Left lung (tissue), 10 donors: Measurements from ENCODE around the gene RAMACL. TPM values are rescaled to one million over a fixed set of nuclear protein-coding genes. Genes with fewer than 3 reads are reported as not detected.

ENCODE experiments used
- ATAC-seq: fragments of 200-7000 bp; cut with Tn5 transposase; one replicate; pipeline ENCODE4 v1.9.1; 2020; ENCODE audit warnings: moderate library complexity
- DNase-seq, 4 donors: peaks; one replicate each; pipeline ENCODE4 v3.0.0-alpha.2; 2013 to 2020
- H3K27ac ChIP-seq, 2 donors: fragments of 200-600 bp; sonication (generic) in 1 of 2; one replicate each; pipeline versions ENCODE4 v1.5.0 to v1.8.0; 2020 to 2021
- H3K27me3 ChIP-seq, 2 donors: fragments of 200-600 bp; sonication (generic) in 1 of 2; one replicate each; pipeline versions ENCODE4 v1.5.0 to v1.8.0; 2020 to 2021
- H3K36me3 ChIP-seq, 2 donors: fragments of 200-600 bp; sonication (generic) in 1 of 2; one replicate each; pipeline versions ENCODE4 v1.5.0 to v1.8.0; 2020 to 2021
- H3K4me1 ChIP-seq, 2 donors: fragments of 200-600 bp; one replicate each; pipeline ENCODE4 v1.8.0; 2021
- H3K4me3 ChIP-seq, 2 donors: fragments of 200-600 bp; sonication (generic) in 1 of 2; one replicate each; pipeline versions ENCODE4 v1.5.0 to v1.8.0; 2020 to 2021; ENCODE audit warnings: mild to moderate bottlenecking in 1 of 2
- H3K9me3 ChIP-seq, 2 donors: fragments of 200-600 bp; sonication (generic) in 1 of 2; one replicate each; pipeline versions ENCODE4 v1.5.0 to v1.8.0; 2020 to 2021
- intact Hi-C, 2 donors: fragments of 100-400 bp; cut with DNase I; formaldehyde crosslinking; loops; one replicate each; pipeline versions ENCODE4 v1.11.2 to v1.14.2; 2022
- polyA plus RNA-seq, 6 donors: library from polyadenylated mRNA; unstranded; fragments of 120-200 nt; gene quantifications; one replicate each; pipeline ENCODE4 v1.2.1, GENCODE V29; 2013; ENCODE audit not compliant: insufficient read length in 6 of 6
- total RNA-seq, 2 donors: library from RNA; stranded (reverse); fragmentation: NEBNext Ultra II Directional; extraction: Animal tissue kit (Norgen Biotek cat#: 25700); gene quantifications; one replicate each; pipeline ENCODE4 v1.2.1, GENCODE V29; 2021
- TF ChIP-seq, protein P1 (sequence below), 2 donors: fragments of 200-600 bp; sonication (generic) in 1 of 2; IDR thresholded peaks; one replicate each; pipeline versions ENCODE4 v1.5.0 to v1.8.0; 2021; ENCODE audit warnings: antibody characterized with exemption in 2 of 2
- donor health status: DM: no; HTN: yes; CAD: no.
- donor health status: DM: no; HTN: no; CAD: no.

Gene RAMACL
- total and polyA plus RNA-seq, 8 donors = 0.27 to 6.0 (median 0.47) TPM

DNA sequence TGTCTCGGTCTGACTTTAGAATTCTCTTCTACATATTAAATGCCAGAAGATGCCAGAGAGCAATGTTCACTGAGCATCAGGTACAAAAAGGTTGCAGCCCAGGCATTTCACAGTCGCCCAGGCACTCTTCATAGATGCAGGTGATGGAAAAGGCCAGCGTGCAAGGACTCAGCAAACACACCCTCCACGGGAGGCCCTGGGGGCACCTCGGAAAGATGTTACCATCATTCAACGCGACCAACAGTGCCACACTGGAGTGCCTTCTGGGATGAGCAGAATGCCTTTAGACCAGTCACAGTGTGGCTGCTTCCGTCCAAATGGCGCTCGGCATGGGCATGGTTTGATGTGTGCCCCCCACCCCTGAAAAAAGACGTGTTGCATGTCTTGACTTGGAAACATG is 4.5 kb upstream of the RAMACL start:
- Histone ChIP-seq H3K36me3 (no peaks in the 10 kb centered on the region), H3K4me1 (peaks cover 5 to 37% of the 10 kb centered on the region in 2 donors), H3K27me3 (no peaks in the 10 kb centered on the region), H3K27ac (no peak overlapping the region), H3K9me3 (no peaks in the 10 kb centered on the region), H3K4me3 (no peak overlapping the region)
- DNase-seq = no peak
- intact Hi-C loops = no loop called here
- ATAC-seq = no peak
- TF ChIP-seq, protein P1, sequence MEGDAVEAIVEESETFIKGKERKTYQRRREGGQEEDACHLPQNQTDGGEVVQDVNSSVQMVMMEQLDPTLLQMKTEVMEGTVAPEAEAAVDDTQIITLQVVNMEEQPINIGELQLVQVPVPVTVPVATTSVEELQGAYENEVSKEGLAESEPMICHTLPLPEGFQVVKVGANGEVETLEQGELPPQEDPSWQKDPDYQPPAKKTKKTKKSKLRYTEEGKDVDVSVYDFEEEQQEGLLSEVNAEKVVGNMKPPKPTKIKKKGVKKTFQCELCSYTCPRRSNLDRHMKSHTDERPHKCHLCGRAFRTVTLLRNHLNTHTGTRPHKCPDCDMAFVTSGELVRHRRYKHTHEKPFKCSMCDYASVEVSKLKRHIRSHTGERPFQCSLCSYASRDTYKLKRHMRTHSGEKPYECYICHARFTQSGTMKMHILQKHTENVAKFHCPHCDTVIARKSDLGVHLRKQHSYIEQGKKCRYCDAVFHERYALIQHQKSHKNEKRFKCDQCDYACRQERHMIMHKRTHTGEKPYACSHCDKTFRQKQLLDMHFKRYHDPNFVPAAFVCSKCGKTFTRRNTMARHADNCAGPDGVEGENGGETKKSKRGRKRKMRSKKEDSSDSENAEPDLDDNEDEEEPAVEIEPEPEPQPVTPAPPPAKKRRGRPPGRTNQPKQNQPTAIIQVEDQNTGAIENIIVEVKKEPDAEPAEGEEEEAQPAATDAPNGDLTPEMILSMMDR (IDR thresholded peaks at IDR 0.05) = no peak

DNA sequence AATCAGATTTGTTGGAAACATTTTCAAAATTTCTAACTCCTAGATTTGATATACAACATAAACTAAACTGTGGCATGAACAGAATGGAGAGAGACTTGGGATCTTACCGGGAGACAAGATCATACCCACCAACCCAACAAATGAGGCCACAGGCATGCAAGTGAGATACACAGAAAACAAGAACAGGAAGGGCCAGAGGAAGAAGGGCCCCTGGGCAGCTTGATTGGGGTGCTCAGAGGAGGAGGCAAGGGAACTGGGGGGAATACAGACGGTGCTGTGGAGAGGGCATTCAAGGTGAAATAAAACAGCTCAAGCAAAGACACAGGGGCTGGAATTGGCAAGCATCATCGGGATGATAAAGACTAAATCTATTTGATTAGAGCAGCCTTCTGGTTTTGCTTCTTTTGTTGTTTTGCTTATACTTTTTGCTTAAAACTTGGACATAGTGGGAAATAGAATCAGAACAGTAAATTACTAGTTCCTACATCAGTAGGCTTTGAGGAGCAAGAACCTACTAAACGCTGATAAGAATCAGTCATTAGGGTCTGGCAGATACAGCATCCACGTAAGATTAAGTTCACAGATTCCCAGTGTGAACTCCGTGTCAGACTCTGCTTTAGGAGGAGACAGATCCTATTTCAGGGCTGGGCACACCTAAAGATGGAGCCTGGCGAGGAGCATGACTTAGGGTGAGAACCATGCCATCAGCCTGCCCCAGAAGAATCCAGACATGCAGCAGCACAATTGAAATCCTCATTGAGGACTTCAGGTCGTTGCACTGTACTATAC is 3.5 kb upstream of the RAMACL start:
- H3K9me3 ChIP-seq = no peaks in the 10 kb centered on the region
- no peak for DNase-seq
- H3K27ac ChIP-seq = peak overlapping the region in 1 of 2 donors; percentile 53
- intact Hi-C loops = no loop called here
- no peak for ATAC-seq
- H3K36me3 ChIP-seq = no peaks in the 10 kb centered on the region
- TF ChIP-seq, protein P1 (IDR thresholded peaks at IDR 0.05) = no peak
- H3K4me3 ChIP-seq = no peak overlapping the region
- peaks cover 5 to 37% of the 10 kb centered on the region in 2 donors for H3K4me1 ChIP-seq
- no peaks in the 10 kb centered on the region for H3K27me3 ChIP-seq

DNA sequence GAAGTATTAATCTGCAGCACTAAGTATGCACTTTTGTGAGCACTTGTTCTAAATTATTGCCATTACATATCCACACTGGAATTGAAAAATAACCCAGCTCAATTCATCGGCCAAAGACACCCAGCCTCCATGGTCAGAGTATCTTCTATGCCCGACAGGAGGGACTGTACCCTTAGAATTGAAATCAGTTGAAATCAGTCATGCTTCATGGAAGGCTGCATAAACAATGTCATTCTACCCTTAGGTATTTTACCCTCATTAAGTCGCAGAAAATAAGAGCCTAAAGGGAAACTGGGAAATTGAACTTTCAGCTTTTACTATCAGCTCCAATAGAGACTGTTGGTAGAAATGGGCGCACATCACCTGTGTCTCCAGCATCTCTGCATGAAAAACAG is 2.9 kb upstream of the RAMACL start:
- DNase-seq = no peak

DNA sequence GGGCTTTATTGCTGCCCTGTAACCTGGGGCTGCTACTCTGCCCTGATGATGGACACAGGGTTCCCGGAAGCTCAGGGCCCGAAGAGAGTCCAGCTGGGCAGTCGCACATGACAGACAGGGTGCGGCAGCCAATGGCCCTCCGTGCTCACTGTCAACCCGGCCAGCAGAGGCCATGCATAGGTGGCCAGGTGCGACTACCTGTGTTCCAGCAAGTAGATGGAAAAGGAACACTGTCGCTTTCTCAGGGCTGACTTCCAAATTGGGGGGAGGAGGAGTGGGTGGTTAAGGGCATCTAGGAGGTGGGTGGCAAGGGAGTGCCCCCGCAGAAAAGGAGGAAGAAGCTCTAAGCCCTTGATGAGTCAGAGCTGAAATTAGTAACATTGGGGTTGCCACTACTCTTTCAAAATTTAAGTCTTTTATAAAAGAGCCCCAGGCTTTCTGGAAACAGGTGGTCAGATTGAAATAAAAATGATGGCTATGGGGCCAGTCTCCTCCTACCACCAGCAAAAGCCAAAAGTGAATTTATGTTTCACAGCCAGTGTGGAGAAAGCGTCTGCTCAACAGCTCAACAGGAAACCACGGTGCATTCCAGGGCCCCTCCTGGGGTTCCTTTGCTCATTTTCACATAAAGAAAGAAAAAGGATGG is 2.3 kb upstream of the RAMACL start:
- peaks cover 5 to 43% of the 10 kb centered on the region in 2 donors for H3K4me1 ChIP-seq
- H3K27ac ChIP-seq = peak overlapping the region in 1 of 2 donors; percentile 53

More for the DNA sequence above, 2.9 kb upstream of the RAMACL start:
- TF ChIP-seq, protein P1 (IDR thresholded peaks at IDR 0.05) = no peak
- Histone ChIP-seq H3K9me3 (no peaks in the 10 kb centered on the region), H3K4me1 (peaks cover 5 to 37% of the 10 kb centered on the region in 2 donors), H3K4me3 (no peak overlapping the region), H3K27me3 (no peaks in the 10 kb centered on the region), H3K36me3 (no peaks in the 10 kb centered on the region), H3K27ac (peak overlapping the region in 1 of 2 donors; percentile 53)
- no peak for ATAC-seq
- intact Hi-C loops = no loop called here

More for the DNA sequence above, 2.3 kb upstream of the RAMACL start:
- H3K4me3 ChIP-seq = no peak overlapping the region
- TF ChIP-seq, protein P1 (IDR thresholded peaks at IDR 0.05) = no peak
- H3K36me3 ChIP-seq = no peaks in the 10 kb centered on the region
- ATAC-seq (peak; percentile 42), DNase-seq (no peak)
- no peaks in the 10 kb centered on the region for H3K9me3 ChIP-seq
- H3K27me3 ChIP-seq = no peaks in the 10 kb centered on the region
- intact Hi-C loops = no loop called here
